ENCODE measurements around the gene TBL2. TPM values are rescaled to one million over a fixed set of nuclear protein-coding genes. Genes with fewer than 3 reads are reported as not detected.

The TBL2 gene
- total and polyA plus RNA-seq, 2 of the 4 experiments (the other 2 are of a cell fraction) = 72.6 to 94.1 TPM

DNA sequence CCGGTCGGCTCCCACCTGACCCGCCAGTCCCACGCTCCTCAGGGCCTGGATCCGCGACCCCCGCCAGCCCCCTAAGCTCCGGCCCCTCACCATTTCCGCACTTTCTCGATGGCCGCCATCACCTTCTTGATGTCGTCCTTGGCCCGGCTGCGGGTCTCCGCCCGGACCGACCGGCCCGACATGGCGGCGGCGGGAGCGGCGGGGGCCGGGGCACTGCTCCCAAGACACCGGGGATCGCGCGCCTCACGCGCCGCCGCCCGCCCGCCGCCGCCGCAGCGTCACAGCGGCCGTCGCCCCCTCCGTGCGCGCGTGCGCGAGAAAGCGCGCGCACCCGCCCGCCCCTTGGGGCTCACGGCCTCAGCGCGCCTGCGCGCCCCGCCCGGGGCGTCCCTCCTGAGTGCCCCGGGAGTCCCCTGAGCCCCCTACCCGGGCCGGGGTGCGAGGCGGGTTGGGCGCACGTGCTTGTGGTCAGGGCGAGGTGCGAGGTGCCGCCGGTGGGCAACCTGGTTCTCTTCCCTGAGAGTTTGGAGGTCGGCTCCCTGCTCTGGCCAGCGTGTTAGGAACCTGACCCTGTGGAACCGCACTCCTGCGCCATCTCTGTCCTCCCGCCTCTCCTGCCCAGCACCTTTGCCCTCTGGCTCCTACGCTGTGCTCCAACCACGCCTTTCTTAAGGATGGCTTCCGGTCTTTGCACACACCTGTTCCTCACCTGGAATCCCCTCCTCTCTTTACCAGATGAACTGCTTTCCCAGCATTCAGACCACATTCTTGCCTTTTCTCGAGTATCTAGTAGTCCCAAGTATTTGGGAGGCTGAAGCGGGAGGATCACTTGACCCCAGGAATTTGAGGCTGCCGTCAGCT, 20.8 kb downstream of the TBL2 start, which contains the start of gene BCL7B:
TSS of gene BCL7B (minus strand) at position 294 of the 861 bp plus-strand sequence. CDS start at position 182, 112 bp downstream.
- Histone ChIP-seq H2AK9ac (replicated peaks; ENCODE audit: low read depth, low read length, poor library complexity) (peak within 1 kb of the TSS; percentile 100), H2BK5ac (ENCODE audit: low read depth, low read length, poor library complexity, severe bottlenecking) (peak within 1 kb of the TSS; percentile 92), H3K4me3 (ENCODE audit: insufficient read depth, low read depth, low read length) (peak within 1 kb of the TSS; percentile 88), H3K4me2 (ENCODE audit: low read depth, low read length) (peak within 1 kb of the TSS; percentile 93), H3K79me1 (ENCODE audit: low read depth in 1 of 2, low read length in 2 of 2) (peaks cover 8 to 37% of the 10 kb centered on the region in 2 experiments), H4K5ac (ENCODE audit: low read depth, low read length) (peak within 1 kb of the TSS; percentile 98), H2AFZ (replicated peaks; ENCODE audit: low read length, poor library complexity) (peak within 1 kb of the TSS; percentile 99), H3K14ac (replicated peaks; ENCODE audit: low read depth, low read length) (peak within 1 kb of the TSS; percentile 96), H3K36me3 (ENCODE audit: control insufficient read depth, insufficient read depth, low read length) (peaks cover 2% of the 10 kb centered on the region), H3K18ac (ENCODE audit: low read depth, low read length) (peak within 1 kb of the TSS; percentile 79), H3K4me1 (ENCODE audit: control insufficient read depth, insufficient read depth, low read length) (peaks cover 13% of the 10 kb centered on the region), H3K27ac (ENCODE audit: insufficient read depth, low read length) (peak within 1 kb of the TSS; percentile 99), H3K23ac (ENCODE audit: low read depth, low read length) (peak within 1 kb of the TSS; percentile 96; the same call in 1 of the 2 replicates), H4K20me1 (ENCODE audit: insufficient read depth, low read length) (peaks cover 35% of the 10 kb centered on the region), H2BK20ac (ENCODE audit: low read depth, low read length) (no peak within 1 kb of the TSS), H2BK120ac (ENCODE audit: low read depth, low read length) (peak within 1 kb of the TSS; percentile 66; the same call in 1 of the 2 replicates), H3K4ac (ENCODE audit: low read depth, low read length) (peak within 1 kb of the TSS; percentile 96), H4K91ac (ENCODE audit: insufficient read depth, low read depth, low read length) (peak within 1 kb of the TSS; percentile 96), H3K56ac (ENCODE audit: extremely low read depth, insufficient read depth, low read length) (peak within 1 kb of the TSS; percentile 63), H2BK15ac (ENCODE audit: low read depth, low read length) (peak within 1 kb of the TSS; percentile 49; the same call in 1 of the 3 replicates), H3K9me3 (ENCODE audit: control insufficient read depth, insufficient read depth, low read length) (no peaks in the 10 kb centered on the region), H3K9me1 (ENCODE audit: insufficient read depth, low read length) (peaks cover 14% of the 10 kb centered on the region), H3K9ac (ENCODE audit: low read depth, low read length) (peak within 1 kb of the TSS; percentile 91), H4K8ac (ENCODE audit: low read depth in 2 of 2, low read length in 2 of 2) (peak within 1 kb of the TSS; percentile 98 to 100), H3K27me3 (ENCODE audit: control insufficient read depth, insufficient read depth, low read length) (no peaks in the 10 kb centered on the region), H2AK5ac (ENCODE audit: low read depth, low read length) (peak within 1 kb of the TSS; percentile 99)
- dilution Hi-C loops (cut with HindIII; ENCODE audit: low sequenced_read_pairs, unreplicated experiment) = no loop called here
- 7% methylated on average over 40 of the region's 83 CpGs; no CpG with 5 or more reads in 1 of the 2 experiments for WGBS, 2 experiments (ENCODE audit: extremely low coverage in 2 of 2, insufficient read length in 1 of 2)
- DNase-seq = peak; percentile 47
- in situ Hi-C loops (cut with MboI; ENCODE audit: low sequenced_read_pairs) = no loop called here
- TF ChIP-seq BHLHE40 (IDR thresholded peaks at IDR 0.05; ENCODE audit: low read depth, low read length) (0 out of 2 replicates have a peak, but pooled peaks have one; percentile 47), FOS (IDR thresholded peaks at IDR 0.05; ENCODE audit: low read depth, low read length) (no peak), POLR2A (IDR thresholded peaks at IDR 0.05; ENCODE audit: low read depth, low read length) (peak; percentile 80; the same call in 1 of the 2 replicates), CHD1 (IDR thresholded peaks at IDR 0.05; ENCODE audit: low read depth, low read length) (peak; percentile 92; the same call in 1 of the 2 replicates), MAZ (IDR thresholded peaks at IDR 0.05; ENCODE audit: borderline replicate concordance, low read depth, low read length) (peak; percentile 38; the same call in 1 of the 2 replicates), NFE2L2 (IDR thresholded peaks at IDR 0.05; ENCODE audit: low read depth, low read length) (0 out of 2 replicates have a peak, but pooled peaks have one; percentile 9)
- TF ChIP-seq, protein P1, sequence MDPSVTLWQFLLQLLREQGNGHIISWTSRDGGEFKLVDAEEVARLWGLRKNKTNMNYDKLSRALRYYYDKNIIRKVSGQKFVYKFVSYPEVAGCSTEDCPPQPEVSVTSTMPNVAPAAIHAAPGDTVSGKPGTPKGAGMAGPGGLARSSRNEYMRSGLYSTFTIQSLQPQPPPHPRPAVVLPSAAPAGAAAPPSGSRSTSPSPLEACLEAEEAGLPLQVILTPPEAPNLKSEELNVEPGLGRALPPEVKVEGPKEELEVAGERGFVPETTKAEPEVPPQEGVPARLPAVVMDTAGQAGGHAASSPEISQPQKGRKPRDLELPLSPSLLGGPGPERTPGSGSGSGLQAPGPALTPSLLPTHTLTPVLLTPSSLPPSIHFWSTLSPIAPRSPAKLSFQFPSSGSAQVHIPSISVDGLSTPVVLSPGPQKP (IDR thresholded peaks at IDR 0.05; ENCODE audit: borderline replicate concordance, low read depth, low read length) = no peak
- TF ChIP-seq, protein P2, sequence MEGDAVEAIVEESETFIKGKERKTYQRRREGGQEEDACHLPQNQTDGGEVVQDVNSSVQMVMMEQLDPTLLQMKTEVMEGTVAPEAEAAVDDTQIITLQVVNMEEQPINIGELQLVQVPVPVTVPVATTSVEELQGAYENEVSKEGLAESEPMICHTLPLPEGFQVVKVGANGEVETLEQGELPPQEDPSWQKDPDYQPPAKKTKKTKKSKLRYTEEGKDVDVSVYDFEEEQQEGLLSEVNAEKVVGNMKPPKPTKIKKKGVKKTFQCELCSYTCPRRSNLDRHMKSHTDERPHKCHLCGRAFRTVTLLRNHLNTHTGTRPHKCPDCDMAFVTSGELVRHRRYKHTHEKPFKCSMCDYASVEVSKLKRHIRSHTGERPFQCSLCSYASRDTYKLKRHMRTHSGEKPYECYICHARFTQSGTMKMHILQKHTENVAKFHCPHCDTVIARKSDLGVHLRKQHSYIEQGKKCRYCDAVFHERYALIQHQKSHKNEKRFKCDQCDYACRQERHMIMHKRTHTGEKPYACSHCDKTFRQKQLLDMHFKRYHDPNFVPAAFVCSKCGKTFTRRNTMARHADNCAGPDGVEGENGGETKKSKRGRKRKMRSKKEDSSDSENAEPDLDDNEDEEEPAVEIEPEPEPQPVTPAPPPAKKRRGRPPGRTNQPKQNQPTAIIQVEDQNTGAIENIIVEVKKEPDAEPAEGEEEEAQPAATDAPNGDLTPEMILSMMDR (conservative IDR thresholded peaks at IDR 0.05; ENCODE audit: low read depth, low read length) = no peak
- BruUV-seq (replicated peaks) = no TSS peak
- CTCF ChIA-PET = interaction anchor here (1.2 kb wide), 1 partner anchor 8 kb away, joined by 5 read pairs; no protein-coding TSS in a partner anchor
- POLR2A ChIA-PET (ENCODE audit: unreplicated experiment) = no interaction called here
- ATAC-seq (ENCODE audit: low read depth) = peak; percentile 72
- intact Hi-C loops (cut with micrococcal nuclease) = loop anchor here (2.0 kb wide), 1 partner anchor 35 kb away; the partner anchor contains the start of gene BAZ1B

All from IMR-90 (cell line).